Activated CD4-positive, alpha-beta T cell treated with anti-CD3 and anti-CD28 coated beads for 48 hours (primary cell): ENCODE results near the gene EIPR1.
"Not testable (repeated sequence)": the region's sequence is repeated elsewhere in the genome, so short reads cannot be mapped to it uniquely, and the experiment has no call there.

Experiments used
- DNase-seq: peaks from one replicate; pipeline ENCODE4 v3.0.0-alpha.2; 2020

Gene EIPR1

DNA sequence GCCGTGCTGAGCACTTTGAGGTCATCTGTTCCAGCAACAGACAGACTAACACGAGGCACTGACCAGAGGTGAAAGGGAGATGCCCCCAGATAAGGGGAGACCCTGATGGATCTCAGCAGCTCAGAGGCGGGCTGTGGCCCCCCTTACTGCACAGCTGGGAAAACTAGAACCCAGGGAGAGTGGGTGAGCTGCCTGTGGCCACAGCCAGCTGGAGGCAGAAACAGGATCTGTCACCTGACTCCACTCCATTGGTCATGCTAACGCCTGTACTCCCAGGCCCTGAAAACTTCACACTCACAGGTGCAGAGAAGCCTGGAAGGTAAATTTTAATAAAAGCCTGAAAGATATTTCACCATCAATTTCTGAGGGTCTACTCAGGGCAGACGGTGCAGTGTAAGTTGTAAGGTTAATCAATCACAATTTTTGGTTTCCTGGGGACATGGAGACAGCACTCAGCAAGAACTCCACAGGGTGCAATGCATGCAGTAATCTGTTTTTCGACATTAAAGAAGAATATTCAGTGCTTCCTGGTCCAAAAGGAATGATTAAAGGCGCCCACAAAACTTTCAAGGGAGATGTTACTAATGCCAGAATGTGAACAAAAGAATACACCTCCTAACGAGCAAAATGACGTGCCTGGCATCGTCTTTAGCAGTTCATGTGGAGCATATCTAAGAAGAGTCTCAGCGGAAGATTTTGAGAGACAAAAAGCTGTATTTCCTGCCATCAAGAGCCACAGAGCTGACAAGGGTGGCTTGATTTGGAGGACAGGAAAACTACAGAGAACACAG lies 173.4 kb downstream of the EIPR1 start:
- no peak for DNase-seq

DNA sequence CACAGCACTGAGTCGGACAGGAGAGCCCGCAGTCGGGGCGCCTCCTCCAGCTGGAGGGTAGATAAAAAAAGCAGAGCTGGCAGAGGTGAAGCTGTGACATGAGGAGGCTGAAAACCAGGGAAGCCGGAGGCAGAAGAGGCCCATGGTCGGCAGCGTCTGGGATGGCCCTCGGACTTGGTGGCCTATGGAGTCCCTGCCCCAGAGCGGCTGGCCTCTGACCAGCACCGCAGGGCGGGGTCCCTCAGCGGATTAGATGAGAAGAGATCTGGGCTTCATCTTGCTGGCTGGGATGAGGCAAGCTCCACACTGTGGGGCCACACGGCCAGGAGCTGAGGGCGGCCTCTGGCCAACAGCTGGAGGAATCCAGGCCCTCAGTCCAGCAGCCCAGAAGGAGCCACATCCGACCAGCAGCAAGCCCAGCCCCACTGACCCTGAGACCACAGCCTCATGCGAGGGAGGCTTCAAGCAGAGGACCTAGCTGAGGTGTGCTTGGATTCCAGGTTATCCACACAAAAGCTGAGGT lies 174.1 kb downstream of the EIPR1 start:
- DNase-seq, result no peak

DNA sequence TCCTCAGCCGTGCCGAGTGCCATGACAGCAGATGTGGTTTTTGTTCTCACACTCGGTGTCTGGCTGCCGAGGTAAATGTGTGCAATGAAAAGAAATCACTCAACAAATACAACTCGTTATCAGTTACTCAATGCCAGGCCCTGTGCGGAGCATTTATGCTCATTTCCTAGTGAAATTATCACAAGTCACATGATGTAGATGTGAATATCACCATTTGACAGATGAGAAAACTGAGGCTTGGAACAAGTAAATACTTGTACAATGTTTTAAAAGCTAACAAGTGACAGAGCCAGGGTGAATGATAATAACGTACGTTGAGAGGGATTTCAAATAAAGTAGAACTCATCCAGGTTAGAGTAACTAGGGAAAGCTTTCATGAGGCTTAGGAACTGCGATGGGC lies 174.7 kb downstream of the EIPR1 start:
- no peak for DNase-seq

DNA sequence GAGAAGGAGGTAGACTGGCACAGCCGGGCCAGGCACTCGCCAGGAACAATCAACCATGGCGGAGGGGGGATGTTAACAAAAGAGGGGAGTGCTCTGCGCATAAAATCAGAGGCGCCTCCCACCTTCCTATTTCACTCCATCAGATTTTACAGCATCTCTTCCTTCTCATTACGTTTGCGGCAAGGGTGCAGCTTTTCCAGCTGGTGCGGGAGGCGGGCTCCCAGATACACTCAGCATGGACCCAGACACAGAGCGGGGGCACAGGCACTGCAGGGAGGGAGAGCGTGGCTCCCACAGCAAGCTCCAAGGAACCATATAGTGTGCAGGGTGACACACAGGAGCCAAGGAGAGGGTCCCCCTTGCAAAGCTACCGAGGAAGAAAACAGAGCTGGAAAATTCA lies 176.3 kb downstream of the EIPR1 start:
- no peak for DNase-seq

DNA sequence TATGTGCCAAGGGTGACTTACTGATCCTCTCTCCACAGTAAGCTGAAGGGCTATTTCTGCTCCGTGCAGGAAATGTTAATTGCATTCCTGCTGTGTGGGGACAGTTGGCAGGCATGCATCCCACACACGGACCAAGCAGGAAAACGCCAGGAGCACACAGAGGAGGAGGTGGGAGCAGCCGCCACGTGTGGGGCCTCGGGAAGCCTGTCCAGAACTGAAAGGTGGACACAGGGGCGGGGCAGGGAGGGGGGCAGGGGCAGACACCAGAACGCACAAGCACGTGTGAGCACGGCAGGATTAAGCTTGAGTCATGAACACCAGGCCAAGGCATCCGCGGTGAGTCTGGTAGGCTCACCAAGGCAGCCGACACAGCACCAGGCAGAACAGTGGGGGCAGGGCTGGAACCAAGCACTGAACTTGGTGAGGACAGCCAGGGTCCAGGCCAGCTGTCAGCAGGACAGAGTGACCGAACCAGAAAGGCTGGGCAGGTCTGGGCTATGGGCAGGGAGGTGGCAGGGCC lies 177.1 kb downstream of the EIPR1 start:
- DNase-seq, result no peak

DNA sequence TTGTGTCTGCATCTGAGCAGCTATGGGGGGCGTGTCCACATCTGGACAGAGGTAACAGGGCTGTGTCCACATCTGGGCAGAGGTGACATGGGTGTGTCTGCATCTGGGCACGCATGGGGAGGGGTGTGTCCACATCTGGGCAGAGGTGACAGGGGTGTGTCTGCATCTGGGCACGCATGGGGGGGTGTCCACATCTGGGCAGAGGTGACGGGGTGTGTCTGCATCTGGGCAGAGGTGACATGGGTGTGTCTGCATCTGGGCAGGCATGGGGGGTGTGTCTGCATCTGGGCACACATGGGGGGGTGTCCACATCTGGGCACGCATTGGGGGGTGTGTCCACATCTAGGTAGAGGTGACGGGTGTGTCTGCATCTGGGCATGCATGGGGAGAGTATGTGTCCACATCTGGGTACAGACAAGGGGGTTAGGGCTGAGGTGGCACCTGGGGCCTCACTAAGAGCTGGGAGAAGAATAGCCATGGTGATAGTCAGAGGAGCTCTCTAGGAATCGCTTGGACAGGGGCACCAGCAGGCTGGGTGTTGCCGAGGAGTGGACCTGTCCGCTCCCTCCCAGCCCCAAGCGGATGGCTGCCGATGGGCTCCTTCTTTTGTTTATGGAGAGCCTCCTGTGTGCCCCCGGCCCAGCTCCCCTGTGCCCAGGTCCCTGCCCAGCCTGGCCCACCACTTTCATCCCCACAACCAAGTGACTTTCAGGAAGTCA lies 177.8 kb downstream of the EIPR1 start:
- DNase-seq, result no peak

DNA sequence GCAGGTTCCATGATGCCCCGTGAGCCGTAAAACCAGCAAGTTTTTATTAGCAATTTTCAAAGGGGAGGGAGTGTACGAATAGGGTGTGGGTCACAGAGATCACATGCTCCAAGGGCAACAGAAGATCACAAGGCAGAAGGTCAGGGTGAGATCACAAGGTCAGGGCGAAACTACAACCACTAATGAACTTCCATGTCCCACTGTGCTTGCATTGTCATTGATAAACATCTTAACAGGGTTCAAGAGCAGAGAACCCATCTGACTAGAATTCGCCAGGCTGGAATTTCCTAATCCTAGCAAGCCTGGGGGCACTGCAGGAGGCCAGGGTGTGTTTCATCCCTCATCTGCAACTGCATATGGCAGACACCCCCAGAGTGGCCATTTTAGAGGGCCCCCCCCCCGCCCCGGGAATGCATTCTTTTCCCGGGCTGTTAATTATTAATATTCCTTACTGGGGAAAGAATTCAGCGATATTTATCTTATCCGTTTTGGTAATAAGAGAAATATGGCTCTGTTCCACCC lies 178.9 kb downstream of the EIPR1 start:
- not testable (repeated sequence) for DNase-seq

DNA sequence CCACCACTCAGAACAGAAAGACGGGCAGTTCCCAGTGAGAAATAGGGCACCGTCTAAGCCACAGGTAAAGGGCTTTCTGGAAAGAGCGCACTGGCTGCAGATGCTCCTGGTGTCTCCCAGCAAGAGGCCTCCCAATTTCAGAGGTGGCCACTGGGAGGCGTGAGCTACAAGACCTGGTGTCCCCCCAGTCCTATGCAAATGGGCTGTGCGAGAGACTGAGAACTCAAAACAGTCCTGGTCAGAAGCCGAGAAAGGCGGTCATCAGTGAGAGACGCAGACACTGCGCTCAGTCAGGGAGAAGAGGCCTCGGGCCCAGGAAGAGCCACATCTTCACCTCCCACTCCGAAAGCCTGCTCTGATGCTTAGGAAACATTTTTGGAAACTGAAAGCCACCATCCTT lies 179.5 kb downstream of the EIPR1 start:
- peak; percentile 41 for DNase-seq

DNA sequence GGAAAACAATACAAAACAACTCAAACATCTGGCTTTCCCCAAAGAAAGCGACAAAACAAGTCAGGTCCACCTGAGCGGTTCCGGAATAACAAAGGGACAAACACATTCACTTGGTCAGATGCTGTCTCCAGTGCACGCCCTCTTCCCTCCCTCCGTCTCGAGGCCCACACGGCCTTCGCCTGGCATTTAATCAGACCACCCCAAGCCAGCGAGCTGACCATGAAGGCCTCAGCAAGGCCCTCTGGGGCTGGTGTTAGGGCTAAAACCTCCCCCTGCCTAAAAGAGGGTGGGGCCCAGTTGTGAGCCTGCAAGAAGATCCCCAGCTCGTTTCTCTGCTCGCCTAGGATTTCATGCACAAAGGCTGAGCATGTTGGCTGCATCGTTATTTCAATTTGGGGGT lies 180.3 kb downstream of the EIPR1 start:
- DNase-seq, result no peak

DNA sequence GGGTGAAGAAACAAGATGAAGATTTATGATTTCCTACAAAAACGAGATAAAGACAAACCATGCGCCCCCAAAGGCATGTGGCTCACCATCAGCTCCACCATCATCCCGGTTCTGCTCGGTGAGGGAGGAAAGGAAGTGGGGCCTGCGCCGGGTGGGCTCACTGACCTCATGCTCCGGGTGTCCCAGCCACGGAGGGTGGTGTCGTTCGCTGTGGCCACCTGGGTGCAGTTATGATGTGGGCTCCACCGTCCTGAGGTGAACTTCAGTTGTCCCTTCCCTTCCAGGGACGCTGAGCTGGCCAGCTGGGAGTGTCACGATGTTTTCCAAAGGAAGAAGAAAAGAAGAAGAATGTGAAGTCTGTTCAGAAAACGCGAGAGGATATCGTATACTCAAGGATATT lies 180.9 kb downstream of the EIPR1 start:
- DNase-seq, result no peak

DNA sequence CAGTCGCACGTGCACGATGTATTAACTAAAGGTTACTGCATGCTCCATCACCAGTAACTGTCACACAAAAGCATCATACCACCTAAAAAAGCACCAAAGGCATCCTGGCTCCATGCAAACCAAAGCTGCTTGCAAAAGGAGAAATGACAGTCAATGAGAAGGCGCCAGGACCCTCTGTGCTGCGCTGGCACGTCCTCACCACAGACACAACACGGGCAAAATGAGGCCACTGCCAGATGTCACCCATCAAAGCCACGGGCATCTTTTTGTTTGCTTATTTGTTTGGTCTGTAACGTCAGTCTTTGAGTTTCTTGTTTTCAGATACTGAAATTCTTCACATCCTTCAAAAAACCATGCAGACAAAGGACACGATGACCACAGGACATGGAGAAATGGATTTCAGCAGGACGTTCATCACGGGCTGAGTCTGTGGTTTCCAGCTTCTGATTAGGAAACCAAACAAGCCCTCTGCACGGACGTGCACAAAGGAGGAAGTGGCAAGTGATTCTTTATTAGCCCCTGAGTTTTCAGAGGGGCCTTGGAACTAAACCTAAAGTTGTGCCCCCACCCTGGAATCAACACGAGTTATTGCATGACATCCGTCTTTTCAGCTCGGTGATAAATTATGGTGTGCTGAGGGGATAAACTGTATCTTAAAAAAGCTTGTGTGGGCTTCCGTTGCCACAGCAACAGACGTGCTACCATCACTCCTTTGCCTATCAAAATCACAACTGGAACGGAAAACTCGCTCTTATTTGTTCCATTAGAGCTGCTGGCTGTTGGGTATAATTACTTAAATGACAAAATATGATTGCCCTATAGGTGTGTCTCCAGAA lies 181.8 kb downstream of the EIPR1 start:
- DNase-seq, result no peak

DNA sequence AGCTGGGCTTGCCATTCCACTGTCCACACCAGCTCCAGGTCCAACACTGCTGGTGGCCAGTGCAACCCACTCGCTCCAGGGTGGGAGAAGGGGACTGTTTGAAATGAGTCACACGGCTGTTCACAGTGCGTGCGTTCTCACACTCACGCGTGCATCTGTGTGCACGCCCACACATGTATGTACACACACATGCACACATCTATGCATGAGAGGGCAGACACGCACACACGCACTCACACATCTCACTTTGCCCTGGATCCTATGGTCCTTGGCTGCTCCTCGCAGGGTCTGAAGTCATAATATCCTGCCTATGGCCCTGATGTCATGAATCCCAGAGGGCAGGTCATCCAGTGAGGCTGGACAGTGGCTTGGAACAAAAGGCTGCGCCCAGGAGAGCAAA lies 182.8 kb downstream of the EIPR1 start:
- no peak for DNase-seq

DNA sequence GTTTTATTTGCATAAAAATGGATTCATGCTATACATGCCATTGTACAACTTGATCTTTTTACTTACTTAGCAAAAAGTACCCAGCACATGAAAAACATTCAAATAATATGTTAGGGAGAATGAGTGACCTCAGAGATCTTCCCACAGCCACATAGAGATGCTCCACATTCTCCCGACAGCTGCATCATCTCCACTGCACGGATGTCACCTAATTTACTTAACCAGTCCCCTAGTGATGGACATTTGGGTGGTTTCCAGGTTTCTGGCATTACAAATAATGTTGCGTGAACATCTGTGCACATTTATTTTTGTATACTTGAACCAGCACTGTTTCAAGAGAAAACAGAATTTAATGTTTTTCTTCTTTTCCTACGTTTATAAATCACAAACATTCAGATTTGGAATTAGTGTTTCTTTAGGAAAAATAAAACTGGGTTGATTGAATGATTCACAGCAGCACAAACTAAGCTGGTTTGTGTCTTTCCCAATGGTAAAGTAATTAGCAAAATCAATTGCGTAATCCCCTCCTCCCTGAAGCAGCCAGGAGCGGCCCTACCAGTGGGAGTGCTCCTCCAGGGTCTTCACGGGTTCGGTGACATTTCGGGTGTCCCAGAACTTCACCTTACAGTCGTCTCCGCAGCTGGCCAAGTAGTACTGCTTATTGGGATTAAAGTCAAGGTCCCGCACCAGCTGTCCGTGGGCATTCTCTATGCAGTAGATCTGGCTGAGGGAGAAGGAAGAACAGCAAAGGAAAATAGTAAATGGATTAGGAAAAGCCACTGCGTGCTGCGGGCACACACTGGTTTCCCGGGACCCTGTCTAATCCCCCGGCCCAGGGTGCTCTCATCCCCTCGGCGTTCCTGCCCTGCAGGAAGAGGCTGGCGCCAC lies 183.9 kb downstream of the EIPR1 start:
- no peak for DNase-seq

DNA sequence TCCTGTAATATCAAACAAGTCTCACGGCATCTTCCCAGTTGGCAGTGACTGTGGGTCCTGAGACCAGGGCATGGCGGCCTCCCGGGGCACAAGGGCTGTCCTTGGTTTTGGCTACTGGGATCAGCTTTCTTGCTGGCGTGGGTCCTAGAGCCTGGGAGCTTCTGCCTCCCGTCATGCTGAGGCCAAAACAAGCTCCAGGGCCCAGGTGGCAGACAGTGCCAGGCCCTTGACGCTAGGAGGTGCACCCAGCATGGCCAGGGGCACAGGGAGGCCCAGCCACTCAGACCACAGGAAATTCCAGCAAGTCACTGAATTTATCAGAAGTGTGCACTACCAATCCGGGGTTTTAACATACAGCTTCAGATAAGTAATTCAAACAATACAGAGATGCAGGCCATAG lies 184.7 kb downstream of the EIPR1 start:
- no peak for DNase-seq

DNA sequence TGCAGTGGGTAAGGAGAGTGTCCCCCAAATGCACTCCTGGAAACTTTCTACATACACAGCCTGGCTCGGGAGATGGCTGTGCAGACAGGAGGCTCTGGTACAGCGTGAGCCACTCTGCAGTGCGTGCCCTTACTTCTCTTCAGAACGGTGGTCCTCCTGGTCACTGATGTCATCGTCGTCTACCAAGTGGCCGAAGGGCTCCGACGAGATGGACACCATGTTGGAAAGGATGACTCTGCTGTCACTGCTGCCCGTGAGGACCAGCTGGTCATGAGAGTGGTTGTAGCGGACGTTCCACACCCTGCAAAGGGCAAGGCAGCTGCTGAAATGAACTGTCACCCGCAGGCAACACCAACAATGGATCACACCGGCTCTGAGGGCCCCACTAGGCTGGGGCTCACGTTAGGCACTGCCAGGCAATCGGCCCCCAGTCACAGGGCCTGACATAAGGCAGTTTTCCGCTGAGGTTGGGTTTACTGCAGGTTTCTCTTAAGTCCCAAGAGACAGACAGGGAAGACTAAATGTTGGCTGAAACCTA lies 185.3 kb downstream of the EIPR1 start:
- DNase-seq, result no peak

DNA sequence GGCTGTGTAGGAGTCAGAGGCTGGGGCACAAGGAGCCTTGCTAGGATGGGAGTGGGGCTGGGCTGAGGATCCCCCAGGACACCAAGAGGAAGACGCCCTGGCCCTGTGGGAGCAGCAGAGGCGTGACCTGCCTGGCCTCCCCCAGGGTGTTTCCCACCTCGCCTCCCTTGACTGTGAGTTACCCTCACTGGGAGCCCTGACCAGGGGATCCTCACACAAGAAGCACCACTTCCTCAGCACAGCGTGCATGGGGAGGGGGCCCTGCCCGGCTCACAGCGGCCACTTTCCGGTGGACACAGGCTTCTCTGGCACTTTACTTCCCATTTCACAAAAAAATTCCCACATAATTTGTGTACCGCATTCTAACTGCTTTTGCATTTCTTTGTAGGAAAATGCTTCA lies 187.7 kb downstream of the EIPR1 start:
- no peak for DNase-seq

DNA sequence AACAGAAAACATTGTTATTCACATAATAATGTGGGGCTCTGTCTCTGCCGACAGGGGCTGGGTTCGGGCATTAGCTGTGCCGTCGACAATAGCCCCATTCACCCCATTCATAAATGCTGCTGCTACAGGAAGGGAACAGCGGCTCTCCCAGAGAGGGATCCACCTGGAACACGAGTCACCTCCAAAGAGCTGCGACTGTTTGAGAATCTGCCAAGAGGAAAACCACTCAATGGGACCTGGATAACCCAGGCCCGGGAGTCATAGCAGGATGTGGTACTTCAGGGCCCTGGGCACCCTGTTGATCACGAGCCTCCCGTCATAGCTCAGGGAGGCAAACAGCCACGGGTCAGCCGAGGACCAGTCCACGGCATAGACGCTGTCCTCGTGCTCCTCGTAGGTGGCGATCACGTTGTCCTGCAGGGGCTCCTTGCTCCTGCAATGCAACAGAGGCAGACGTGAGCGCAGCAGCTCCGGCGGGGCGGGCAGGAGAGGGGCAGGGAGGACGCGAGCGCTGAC lies 188.5 kb downstream of the EIPR1 start:
- no peak for DNase-seq

DNA sequence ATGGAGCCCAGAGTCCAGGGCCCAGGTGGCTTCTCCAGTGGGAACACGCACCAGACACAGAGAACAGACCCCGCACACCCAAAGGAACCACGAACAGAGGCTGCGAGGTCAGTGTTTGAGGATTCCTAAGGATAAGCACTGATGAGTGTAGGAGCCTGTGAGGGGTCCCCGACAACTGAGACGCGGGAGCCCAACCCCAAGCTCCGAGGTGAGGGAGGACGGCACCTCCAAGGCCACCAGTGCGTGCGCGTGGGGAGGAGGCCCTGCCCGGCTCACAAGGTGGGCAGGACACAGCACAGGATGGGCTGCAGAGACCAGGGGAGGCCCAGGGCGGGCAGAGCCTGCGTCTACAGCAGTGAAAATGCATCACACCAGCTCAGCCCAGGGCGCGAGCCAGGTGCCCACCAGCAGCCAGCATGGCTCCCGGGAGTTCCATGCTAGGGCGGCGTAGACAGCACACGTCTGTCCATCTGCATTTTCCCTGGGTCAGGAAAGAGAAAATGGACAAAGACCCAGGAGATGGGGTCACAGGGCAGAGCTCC lies 189.1 kb downstream of the EIPR1 start:
- no peak for DNase-seq

DNA sequence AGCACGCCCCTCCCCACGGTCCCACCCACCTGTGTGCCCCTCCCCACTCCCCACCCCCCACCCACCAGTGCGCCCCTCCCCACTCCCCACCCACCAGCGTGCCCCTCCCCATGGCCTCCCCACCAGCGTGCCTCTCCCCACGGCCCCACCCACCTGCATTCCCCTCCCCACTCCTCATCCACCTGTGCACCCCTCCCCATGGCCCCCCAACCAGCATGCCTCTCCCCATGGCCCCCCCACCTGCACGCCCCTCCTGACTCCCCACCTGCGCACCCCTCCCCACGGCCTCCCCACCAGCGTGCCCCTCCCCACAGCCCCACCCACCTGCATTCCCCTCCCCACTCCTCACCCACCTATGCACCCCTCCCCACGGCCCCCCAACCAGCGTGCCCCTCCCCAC lies 190.2 kb downstream of the EIPR1 start:
- no peak for DNase-seq

DNA sequence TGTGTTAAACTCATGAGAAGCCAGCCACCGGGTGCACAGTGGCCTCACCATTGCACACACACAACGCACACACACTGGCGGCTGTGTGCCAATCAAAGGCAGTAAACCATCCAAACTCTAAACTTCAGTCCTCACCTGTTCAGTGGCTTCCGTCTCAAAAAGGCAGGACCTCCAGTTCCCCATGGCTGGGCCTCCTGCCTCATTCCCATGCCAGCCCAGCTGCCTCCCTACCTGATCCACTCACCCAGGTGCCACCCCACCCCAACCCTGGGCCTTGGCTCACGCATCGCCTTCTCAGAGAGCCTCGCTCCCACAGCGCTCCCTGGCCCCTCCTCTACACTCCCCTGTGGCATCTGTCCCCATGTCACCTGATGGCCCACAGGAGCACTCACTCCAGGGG lies 190.9 kb downstream of the EIPR1 start:
- no peak for DNase-seq

DNA sequence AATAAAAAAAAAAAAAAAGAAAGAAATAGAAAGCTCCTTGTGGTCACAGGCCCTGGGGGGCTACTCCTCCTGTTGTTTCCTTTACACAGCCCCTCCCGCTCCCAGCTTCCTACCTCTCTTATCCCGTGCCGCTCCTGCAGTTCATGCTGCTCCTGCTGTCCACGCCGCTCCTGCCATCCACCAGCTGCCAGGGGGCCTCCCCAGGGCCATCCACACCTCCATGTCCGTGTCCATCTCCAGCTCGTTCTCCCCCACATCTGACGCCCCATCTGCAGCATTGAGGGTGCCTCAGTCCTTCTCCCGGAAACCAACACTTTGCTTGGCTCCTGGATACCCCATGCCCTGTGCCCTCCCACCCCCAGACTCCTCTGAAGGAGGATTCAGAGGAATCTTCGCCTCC lies 191.7 kb downstream of the EIPR1 start:
- no peak for DNase-seq
